ENCODE results near the gene IRGQ. TPM values are rescaled to one million over a fixed set of nuclear protein-coding genes. Genes with fewer than 3 reads are reported as not detected.
"Not testable (repeated sequence)": the region's sequence is repeated elsewhere in the genome, so short reads cannot be mapped to it uniquely, and the experiment has no call there.

Gene IRGQ
- polyA plus RNA-seq, 1 donor = 12.4 TPM

- DNase-seq (ENCODE audit: low read depth) = no peak
Measured at GRCh38 chr19:43625918-43626579, 30.1 kb upstream of the IRGQ start.

- no peak for DNase-seq (ENCODE audit: low read depth)
Measured at GRCh38 chr19:43624933-43625332, 29.0 kb upstream of the IRGQ start.

GRCh38 chr19:43623889-43624670 lies 28.1 kb upstream of the IRGQ start:
- DNase-seq (ENCODE audit: low read depth) = no peak

- no peak for DNase-seq (ENCODE audit: low read depth)
Measured at GRCh38 chr19:43622956-43623355, 27.0 kb upstream of the IRGQ start.

- no peak for DNase-seq (ENCODE audit: low read depth)
Measured at GRCh38 chr19:43622070-43622469, 26.1 kb upstream of the IRGQ start.

GRCh38 chr19:43620061-43621001 lies 24.4 kb upstream of the IRGQ start:
- no peak for DNase-seq (ENCODE audit: low read depth)

- DNase-seq (ENCODE audit: low read depth) = no peak
Measured at GRCh38 chr19:43619262-43620060, 23.5 kb upstream of the IRGQ start, which contains the start of gene ZNF428. Gene ZNF428 (minus strand): TSS chr19:43619629. CDS start chr19:43614304, 5,325 bp downstream.

- no peak for DNase-seq (ENCODE audit: low read depth)
Measured at GRCh38 chr19:43618921-43619261, 23.0 kb upstream of the IRGQ start.

GRCh38 chr19:43616954-43617353 lies 21.0 kb upstream of the IRGQ start:
- DNase-seq (ENCODE audit: low read depth) = no peak

GRCh38 chr19:43616306-43616705 lies 20.4 kb upstream of the IRGQ start:
- DNase-seq (ENCODE audit: low read depth) = no peak

GRCh38 chr19:43612374-43612773 lies 16.4 kb upstream of the IRGQ start:
- no peak for DNase-seq (ENCODE audit: low read depth)

- no peak for DNase-seq (ENCODE audit: low read depth)
Measured at GRCh38 chr19:43611788-43612187, 15.9 kb upstream of the IRGQ start, which contains the start of gene SRRM5. Gene SRRM5 (plus strand): TSS chr19:43612088. CDS start chr19:43612122, 34 bp downstream.

GRCh38 chr19:43610493-43610892 lies 14.6 kb upstream of the IRGQ start:
- DNase-seq (ENCODE audit: low read depth) = no peak

- DNase-seq (ENCODE audit: low read depth) = no peak
Measured at GRCh38 chr19:43609872-43610271, 13.9 kb upstream of the IRGQ start.

GRCh38 chr19:43607238-43608205 lies 11.6 kb upstream of the IRGQ start:
- no peak for DNase-seq (ENCODE audit: low read depth)

GRCh38 chr19:43606569-43607229 lies 10.8 kb upstream of the IRGQ start:
- no peak for DNase-seq (ENCODE audit: low read depth)

- DNase-seq (ENCODE audit: low read depth) = no peak
Measured at GRCh38 chr19:43605875-43606568, 10.1 kb upstream of the IRGQ start.

GRCh38 chr19:43600326-43600725 lies 4.4 kb upstream of the IRGQ start:
- not testable (repeated sequence) for DNase-seq (ENCODE audit: low read depth)

Data from forelimb muscle (tissue), 1 donor.